ENCODE data around the gene CXXC1.

Gene CXXC1

GRCh38 chr18:50287441-50288347, at the start of gene CXXC1:
Gene CXXC1, minus strand, starts transcription at chr18:50287692. Its CDS starts 103 bp downstream, at chr18:50287589.
- TF ChIP-seq CTCF (IDR thresholded peaks at IDR 0.05; ENCODE audit: low read depth, low read length), result peak; percentile 69
- H3K36me3 ChIP-seq, result peaks cover 31% of the 10 kb centered on the region
- no peaks in the 10 kb centered on the region for H3K27me3 ChIP-seq (ENCODE audit: insufficient read depth, low read depth, severe bottlenecking)
- DNase-seq, result peak; percentile 100
- H3K27ac ChIP-seq, result peak within 1 kb of the TSS; percentile 69
- H3K9me3 ChIP-seq (ENCODE audit: severe bottlenecking), result no peaks in the 10 kb centered on the region
- H3K4me3 ChIP-seq (ENCODE audit: low read depth, low read length), result peak within 1 kb of the TSS; percentile 88

DNA sequence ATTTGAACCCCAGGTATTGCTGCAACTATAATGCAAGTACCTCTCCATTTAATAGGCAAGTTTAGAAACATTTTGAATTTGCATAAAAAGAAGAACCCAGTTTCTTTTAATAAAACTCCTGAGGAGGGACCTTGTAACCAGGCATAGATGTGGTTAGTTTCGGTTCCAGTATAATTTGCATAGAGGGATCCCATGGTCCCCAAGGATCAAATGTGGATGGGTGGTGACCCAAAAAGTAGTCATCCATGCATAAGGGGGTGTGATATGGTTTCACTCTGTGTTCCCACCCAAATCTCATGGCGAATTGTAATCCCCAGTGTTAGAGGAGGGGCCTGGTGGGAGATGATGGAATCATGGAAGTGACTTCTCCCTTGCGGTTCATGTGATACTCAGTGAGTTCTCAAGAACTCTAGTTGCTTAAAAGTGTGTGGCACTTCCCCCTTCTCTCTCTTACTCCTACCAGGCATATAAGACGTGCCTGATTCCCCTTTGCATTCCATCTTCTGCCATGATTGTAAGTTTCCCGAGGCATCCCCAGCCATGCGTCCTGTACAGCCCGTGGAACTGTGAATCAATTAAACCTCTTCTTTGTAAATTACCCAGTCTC, 47.2 kb upstream of the CXXC1 start:
- no peak for DNase-seq
- Histone ChIP-seq H3K27ac (no peak overlapping the region), H3K36me3 (no peaks in the 10 kb centered on the region), H3K9me3 (ENCODE audit: severe bottlenecking) (peaks cover 10% of the 10 kb centered on the region), H3K4me3 (ENCODE audit: low read depth, low read length) (no peak overlapping the region), H3K27me3 (ENCODE audit: insufficient read depth, low read depth, severe bottlenecking) (no peaks in the 10 kb centered on the region)
- TF ChIP-seq CTCF (IDR thresholded peaks at IDR 0.05; ENCODE audit: low read depth, low read length), result no peak

GRCh38 chr18:50331691-50332090, 44.2 kb upstream of the CXXC1 start:
- DNase-seq, result no peak
- no peak overlapping the region for H3K27ac ChIP-seq
- no peaks in the 10 kb centered on the region for H3K27me3 ChIP-seq (ENCODE audit: insufficient read depth, low read depth, severe bottlenecking)
- H3K9me3 ChIP-seq (ENCODE audit: severe bottlenecking), result peaks cover 10% of the 10 kb centered on the region
- no peaks in the 10 kb centered on the region for H3K36me3 ChIP-seq
- H3K4me3 ChIP-seq (ENCODE audit: low read depth, low read length), result no peak overlapping the region
- no peak for TF ChIP-seq CTCF (IDR thresholded peaks at IDR 0.05; ENCODE audit: low read depth, low read length)

DNA sequence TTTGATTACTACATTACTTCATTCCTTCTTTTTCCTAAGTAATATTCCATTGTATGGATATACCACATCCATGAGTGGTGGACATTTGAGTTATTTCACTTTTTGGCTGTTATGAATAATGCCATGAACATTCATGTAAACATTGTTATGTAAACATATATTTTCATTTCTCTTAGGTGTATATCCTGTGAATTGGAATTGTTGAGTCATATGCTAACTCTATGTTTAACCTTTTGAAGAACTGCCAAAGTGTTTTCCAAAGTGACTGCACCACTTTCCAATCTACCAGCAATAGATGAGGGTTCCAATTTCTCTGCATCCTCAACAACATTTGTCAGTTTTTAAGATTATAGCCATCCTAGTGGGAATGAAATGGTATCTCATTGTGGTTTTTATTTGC, 42.7 kb upstream of the CXXC1 start:
- peaks cover 10% of the 10 kb centered on the region for H3K9me3 ChIP-seq (ENCODE audit: severe bottlenecking)
- no peaks in the 10 kb centered on the region for H3K36me3 ChIP-seq
- H3K27me3 ChIP-seq (ENCODE audit: insufficient read depth, low read depth, severe bottlenecking), result no peaks in the 10 kb centered on the region
- TF ChIP-seq CTCF (IDR thresholded peaks at IDR 0.05; ENCODE audit: low read depth, low read length), result no peak
- no peak for DNase-seq
- no peak overlapping the region for H3K4me3 ChIP-seq (ENCODE audit: low read depth, low read length)
- H3K27ac ChIP-seq, result no peak overlapping the region

DNA sequence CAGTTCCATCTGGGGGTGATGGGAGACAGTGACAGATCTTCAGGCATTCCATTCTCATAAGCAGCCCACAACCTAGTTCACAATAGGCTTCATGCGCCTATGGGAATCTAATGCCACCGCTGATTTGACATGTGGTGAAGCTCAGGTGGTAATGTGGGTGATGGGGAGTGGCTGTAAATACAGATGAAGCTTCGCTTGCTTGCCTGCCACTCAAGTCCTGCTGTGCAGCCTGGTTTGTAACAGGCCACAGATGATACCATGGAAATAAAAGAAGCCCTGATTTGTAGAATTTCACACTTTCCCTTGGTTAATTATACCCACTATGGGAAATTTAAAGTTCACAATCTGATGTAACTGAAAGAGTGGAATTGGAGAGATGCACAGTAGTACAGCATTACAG, 40.5 kb upstream of the CXXC1 start:
- H3K9me3 ChIP-seq (ENCODE audit: severe bottlenecking), result peaks cover 10% of the 10 kb centered on the region
- no peak overlapping the region for H3K27ac ChIP-seq
- TF ChIP-seq CTCF (IDR thresholded peaks at IDR 0.05; ENCODE audit: low read depth, low read length), result no peak
- no peaks in the 10 kb centered on the region for H3K36me3 ChIP-seq
- no peak overlapping the region for H3K4me3 ChIP-seq (ENCODE audit: low read depth, low read length)
- H3K27me3 ChIP-seq (ENCODE audit: insufficient read depth, low read depth, severe bottlenecking), result no peaks in the 10 kb centered on the region
- no peak for DNase-seq

Measured in WERI-Rb-1 (cell line).